Keratinocyte (primary cell): ENCODE measurements around the gene TLN1.

ENCODE experiments used
- CTCF ChIP-seq, 3 experiments: IDR thresholded peaks in 1 of 3; conservative IDR thresholded peaks in 1 of 3; optimal IDR thresholded peaks in 1 of 3; 2 replicates in 2 of 3; 3 replicates in 1 of 3; pipeline versions ENCODE3 to v1.5.1; 2011; ENCODE audit warnings: low read length in 3 of 3, mild to moderate bottlenecking in 3 of 3, moderate library complexity in 2 of 3, control low read depth in 1 of 3, inconsistent platforms in 1 of 3; ENCODE audit not compliant: insufficient read depth in 2 of 3; ENCODE audit errors: extremely low read depth in 1 of 3
- EZH2 ChIP-seq: IDR thresholded peaks from one replicate; pipeline ENCODE4 v1.6.1; 2012; ENCODE audit warnings: inconsistent platforms, mild to moderate bottlenecking, low read length, moderate library complexity

- no peak for TF ChIP-seq CTCF (optimal IDR thresholded peaks at IDR 0.05 in 1 of 3, IDR thresholded peaks at IDR 0.05 in 1 of 3, conservative IDR thresholded peaks at IDR 0.05 in 1 of 3; ENCODE audit: extremely low read depth in 1 of 3, insufficient read depth in 2 of 3, low read length in 3 of 3)
- no peak for TF ChIP-seq EZH2
Observed at GRCh38 chr9:35691757-35692301, 40.2 kb downstream of the TLN1 start.
